ENCODE data around the gene KRTAP19-8.

Gene KRTAP19-8

DNA sequence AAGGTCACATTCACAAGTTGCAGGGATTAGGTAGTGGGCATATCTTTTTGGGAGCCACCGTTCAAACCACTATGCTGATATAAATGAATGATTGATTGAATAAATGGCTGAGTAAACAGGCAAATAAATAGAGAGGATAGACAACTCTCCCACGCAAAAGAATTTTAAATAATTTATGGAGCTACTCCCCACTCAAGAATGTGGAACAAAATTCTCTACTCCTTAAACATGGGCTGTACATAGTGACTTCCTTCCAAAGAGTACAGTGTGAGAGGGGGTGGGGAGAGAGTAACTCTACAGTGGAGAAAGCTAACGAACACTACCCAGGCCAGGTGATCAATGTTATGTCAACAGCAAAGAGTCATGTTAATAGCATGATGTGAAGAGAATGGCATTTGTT lies 40.7 kb downstream of the KRTAP19-8 start:
- H2AFZ ChIP-seq: no peak overlapping the region
- no peak overlapping the region for H3K27ac ChIP-seq
- no peak overlapping the region for H3K4me2 ChIP-seq (ENCODE audit: low read length)
- no peaks in the 10 kb centered on the region for H3K27me3 ChIP-seq (ENCODE audit: control insufficient read depth, insufficient read depth, low read length)
- no peaks in the 10 kb centered on the region for H3K79me2 ChIP-seq
- H3K9me3 ChIP-seq (ENCODE audit: control insufficient read depth, low read length): no peaks in the 10 kb centered on the region
- H3K4me1 ChIP-seq: no peaks in the 10 kb centered on the region
- TF ChIP-seq, protein P1, sequence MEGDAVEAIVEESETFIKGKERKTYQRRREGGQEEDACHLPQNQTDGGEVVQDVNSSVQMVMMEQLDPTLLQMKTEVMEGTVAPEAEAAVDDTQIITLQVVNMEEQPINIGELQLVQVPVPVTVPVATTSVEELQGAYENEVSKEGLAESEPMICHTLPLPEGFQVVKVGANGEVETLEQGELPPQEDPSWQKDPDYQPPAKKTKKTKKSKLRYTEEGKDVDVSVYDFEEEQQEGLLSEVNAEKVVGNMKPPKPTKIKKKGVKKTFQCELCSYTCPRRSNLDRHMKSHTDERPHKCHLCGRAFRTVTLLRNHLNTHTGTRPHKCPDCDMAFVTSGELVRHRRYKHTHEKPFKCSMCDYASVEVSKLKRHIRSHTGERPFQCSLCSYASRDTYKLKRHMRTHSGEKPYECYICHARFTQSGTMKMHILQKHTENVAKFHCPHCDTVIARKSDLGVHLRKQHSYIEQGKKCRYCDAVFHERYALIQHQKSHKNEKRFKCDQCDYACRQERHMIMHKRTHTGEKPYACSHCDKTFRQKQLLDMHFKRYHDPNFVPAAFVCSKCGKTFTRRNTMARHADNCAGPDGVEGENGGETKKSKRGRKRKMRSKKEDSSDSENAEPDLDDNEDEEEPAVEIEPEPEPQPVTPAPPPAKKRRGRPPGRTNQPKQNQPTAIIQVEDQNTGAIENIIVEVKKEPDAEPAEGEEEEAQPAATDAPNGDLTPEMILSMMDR (IDR thresholded peaks at IDR 0.05): no peak
- H3K9ac ChIP-seq: no peak overlapping the region
- H3K4me3 ChIP-seq (ENCODE audit: low read depth, low read length): no peak overlapping the region
- no peaks in the 10 kb centered on the region for H3K36me3 ChIP-seq (ENCODE audit: control insufficient read depth, insufficient read depth, low read length)

DNA sequence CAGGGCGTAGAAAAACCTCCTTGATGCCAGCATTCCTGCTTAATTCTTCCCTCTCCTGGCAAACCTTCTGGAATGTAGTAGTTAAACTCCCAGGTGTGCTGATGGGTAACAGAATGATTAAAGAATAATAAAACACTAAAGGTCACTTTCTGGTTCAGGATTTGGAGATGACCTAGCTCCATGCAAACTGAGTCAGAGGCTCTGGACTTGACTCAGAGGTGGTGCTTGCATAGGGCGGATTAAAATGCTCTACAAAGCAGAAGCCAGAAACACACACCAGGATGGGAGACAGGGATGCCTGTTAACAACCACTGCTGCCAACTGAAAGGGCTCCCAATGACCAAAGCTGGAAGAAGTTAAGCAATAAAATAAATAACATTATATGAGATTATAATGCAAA lies 41.5 kb downstream of the KRTAP19-8 start:
- no peak overlapping the region for H3K27ac ChIP-seq
- H3K27me3 ChIP-seq (ENCODE audit: control insufficient read depth, insufficient read depth, low read length): no peaks in the 10 kb centered on the region
- H2AFZ ChIP-seq: no peak overlapping the region
- no peaks in the 10 kb centered on the region for H3K79me2 ChIP-seq
- no peak overlapping the region for H3K4me2 ChIP-seq (ENCODE audit: low read length)
- H3K9me3 ChIP-seq (ENCODE audit: control insufficient read depth, low read length): no peaks in the 10 kb centered on the region
- TF ChIP-seq, protein P1 (IDR thresholded peaks at IDR 0.05): no peak
- no peaks in the 10 kb centered on the region for H3K36me3 ChIP-seq (ENCODE audit: control insufficient read depth, insufficient read depth, low read length)
- H3K4me3 ChIP-seq (ENCODE audit: low read depth, low read length): no peak overlapping the region
- H3K4me1 ChIP-seq: no peaks in the 10 kb centered on the region
- no peak overlapping the region for H3K9ac ChIP-seq

DNA sequence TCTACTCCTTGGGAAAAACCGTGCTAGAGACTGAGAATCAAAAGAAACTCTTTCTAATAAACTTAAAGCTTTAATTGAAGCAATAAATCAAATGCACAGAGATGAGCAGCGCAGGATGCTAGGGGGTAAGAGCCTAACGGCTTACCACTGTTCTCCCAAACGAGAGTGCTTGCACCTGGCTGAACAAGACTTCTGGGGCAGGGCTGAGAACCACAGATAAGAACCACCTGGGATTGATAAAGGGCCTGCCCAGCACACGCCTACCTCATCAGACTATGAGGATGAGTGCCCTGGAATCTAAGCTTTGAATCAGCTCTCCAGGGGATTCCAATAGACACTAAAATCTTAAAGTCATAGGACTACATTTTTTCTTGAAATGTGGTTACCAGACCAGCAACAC lies 43.3 kb downstream of the KRTAP19-8 start:
- Histone ChIP-seq H3K27ac (no peak overlapping the region), H3K9ac (no peak overlapping the region), H3K4me3 (ENCODE audit: low read depth, low read length) (no peak overlapping the region), H3K9me3 (ENCODE audit: control insufficient read depth, low read length) (no peaks in the 10 kb centered on the region), H3K4me1 (no peaks in the 10 kb centered on the region), H3K36me3 (ENCODE audit: control insufficient read depth, insufficient read depth, low read length) (no peaks in the 10 kb centered on the region), H3K79me2 (no peaks in the 10 kb centered on the region), H3K4me2 (ENCODE audit: low read length) (no peak overlapping the region), H3K27me3 (ENCODE audit: control insufficient read depth, insufficient read depth, low read length) (no peaks in the 10 kb centered on the region), H2AFZ (no peak overlapping the region)
- TF ChIP-seq, protein P1 (IDR thresholded peaks at IDR 0.05): no peak

DNA sequence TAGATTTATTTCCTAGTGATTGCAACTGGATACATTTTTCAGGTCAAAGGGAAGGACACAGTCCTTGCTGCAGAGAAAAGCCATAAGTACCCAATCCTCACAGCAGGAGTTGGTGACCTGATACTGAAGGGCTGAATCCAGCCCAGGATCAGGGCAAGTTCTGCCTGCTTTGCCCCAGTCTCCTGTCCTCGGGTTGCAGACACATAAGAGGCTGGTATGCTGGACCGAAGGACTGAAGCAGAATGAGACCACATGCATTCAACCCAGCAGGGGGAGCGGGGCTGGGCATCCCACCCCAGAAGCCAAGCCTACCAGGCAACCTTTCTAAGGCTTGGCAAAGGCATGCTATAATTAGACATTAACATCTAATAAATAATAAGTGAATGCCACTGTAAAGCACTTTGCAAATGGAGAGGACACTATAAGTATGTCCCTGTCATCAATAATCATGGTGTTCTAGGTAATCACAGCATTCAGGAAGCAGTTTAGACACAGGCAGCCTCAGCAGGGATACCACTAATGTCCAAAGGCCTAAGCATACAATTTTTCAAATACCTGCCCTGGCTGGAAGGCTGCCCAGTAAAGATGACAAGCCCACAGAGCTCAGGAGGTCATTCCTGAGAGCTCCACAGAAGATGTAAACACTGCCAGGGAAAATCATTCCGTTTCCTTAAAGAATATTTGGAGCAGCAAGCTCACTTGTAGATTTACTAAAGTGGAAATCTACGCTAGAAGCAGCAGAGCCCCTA lies 47.6 kb downstream of the KRTAP19-8 start:
- H3K27ac ChIP-seq: no peak overlapping the region
- no peaks in the 10 kb centered on the region for H3K4me1 ChIP-seq
- no peak overlapping the region for H3K9ac ChIP-seq
- H3K4me2 ChIP-seq (ENCODE audit: low read length): no peak overlapping the region
- no peaks in the 10 kb centered on the region for H3K79me2 ChIP-seq
- H3K4me3 ChIP-seq (ENCODE audit: low read depth, low read length): no peak overlapping the region
- no peaks in the 10 kb centered on the region for H3K36me3 ChIP-seq (ENCODE audit: control insufficient read depth, insufficient read depth, low read length)
- no peak overlapping the region for H2AFZ ChIP-seq
- H3K27me3 ChIP-seq (ENCODE audit: control insufficient read depth, insufficient read depth, low read length): no peaks in the 10 kb centered on the region
- no peaks in the 10 kb centered on the region for H3K9me3 ChIP-seq (ENCODE audit: control insufficient read depth, low read length)
- TF ChIP-seq, protein P1 (IDR thresholded peaks at IDR 0.05): no peak

DNA sequence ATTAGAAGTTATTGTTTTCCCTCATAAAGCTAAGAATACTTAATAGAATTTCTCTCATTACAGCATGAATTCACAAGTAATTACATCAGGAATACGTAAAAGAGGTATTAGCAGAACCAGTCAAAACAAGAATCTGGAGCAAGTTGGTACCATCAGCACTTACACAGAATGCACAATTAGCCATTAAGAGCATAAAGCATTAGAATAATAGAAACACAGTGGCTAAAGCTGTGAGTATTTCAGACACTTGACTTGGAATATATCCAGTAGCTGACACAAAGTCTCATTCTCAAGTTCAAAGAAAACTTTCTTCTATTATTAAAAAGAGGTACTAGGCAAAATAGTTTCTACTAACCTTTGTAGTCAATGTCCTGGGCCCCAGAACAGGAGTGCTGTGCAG lies 49.6 kb downstream of the KRTAP19-8 start:
- TF ChIP-seq, protein P1 (IDR thresholded peaks at IDR 0.05): no peak
- no peak overlapping the region for H3K4me2 ChIP-seq (ENCODE audit: low read length)
- no peaks in the 10 kb centered on the region for H3K9me3 ChIP-seq (ENCODE audit: control insufficient read depth, low read length)
- no peaks in the 10 kb centered on the region for H3K79me2 ChIP-seq
- H2AFZ ChIP-seq: no peak overlapping the region
- H3K9ac ChIP-seq: no peak overlapping the region
- H3K4me3 ChIP-seq (ENCODE audit: low read depth, low read length): no peak overlapping the region
- H3K27ac ChIP-seq: no peak overlapping the region
- no peaks in the 10 kb centered on the region for H3K27me3 ChIP-seq (ENCODE audit: control insufficient read depth, insufficient read depth, low read length)
- H3K4me1 ChIP-seq: no peaks in the 10 kb centered on the region
- no peaks in the 10 kb centered on the region for H3K36me3 ChIP-seq (ENCODE audit: control insufficient read depth, insufficient read depth, low read length)
